Mucosa of rectum (tissue), 2 donors: ENCODE results near the gene ACTR2.
A peak's percentile ranks its signal among the peaks of the same experiment; 100 is the strongest.

Experiments used
- H3K27ac ChIP-seq, 2 donors: one replicate each; pipeline ENCODE4 v1.7.0; 2013; ENCODE audit warnings: inconsistent platforms in 2 of 2, low read depth in 2 of 2, low read length in 2 of 2
- H3K27me3 ChIP-seq, 2 donors: one replicate each; pipeline ENCODE4 v1.7.0; 2013; ENCODE audit warnings: low read length in 2 of 2; ENCODE audit not compliant: control insufficient read depth in 2 of 2, insufficient read depth in 2 of 2
- H3K36me3 ChIP-seq, 2 donors: one replicate each; pipeline ENCODE4 v1.7.0; 2013; ENCODE audit warnings: low read length in 2 of 2; ENCODE audit not compliant: control insufficient read depth in 2 of 2, insufficient read depth in 2 of 2
- H3K4me1 ChIP-seq, 2 donors: one replicate each; pipeline ENCODE4 v1.7.0; 2013; ENCODE audit warnings: low read length in 2 of 2, mild to moderate bottlenecking in 1 of 2; ENCODE audit not compliant: control insufficient read depth in 2 of 2, insufficient read depth in 2 of 2
- H3K4me3 ChIP-seq, 2 donors: one replicate each; pipeline ENCODE4 v1.7.0; 2013; ENCODE audit warnings: low read length in 2 of 2
- H3K9ac ChIP-seq, 2 donors: one replicate each; pipeline ENCODE4 v1.7.0; 2013; ENCODE audit warnings: low read length in 2 of 2, low read depth in 1 of 2, mild to moderate bottlenecking in 1 of 2
- H3K9me3 ChIP-seq, 2 donors: one replicate each; pipeline ENCODE4 v1.7.0; 2013; ENCODE audit warnings: low read length in 2 of 2; ENCODE audit not compliant: control insufficient read depth in 2 of 2
- donor health status: healthy.
- donor health status: Normal muscosa, but diverticular disease.

ACTR2 gene

DNA sequence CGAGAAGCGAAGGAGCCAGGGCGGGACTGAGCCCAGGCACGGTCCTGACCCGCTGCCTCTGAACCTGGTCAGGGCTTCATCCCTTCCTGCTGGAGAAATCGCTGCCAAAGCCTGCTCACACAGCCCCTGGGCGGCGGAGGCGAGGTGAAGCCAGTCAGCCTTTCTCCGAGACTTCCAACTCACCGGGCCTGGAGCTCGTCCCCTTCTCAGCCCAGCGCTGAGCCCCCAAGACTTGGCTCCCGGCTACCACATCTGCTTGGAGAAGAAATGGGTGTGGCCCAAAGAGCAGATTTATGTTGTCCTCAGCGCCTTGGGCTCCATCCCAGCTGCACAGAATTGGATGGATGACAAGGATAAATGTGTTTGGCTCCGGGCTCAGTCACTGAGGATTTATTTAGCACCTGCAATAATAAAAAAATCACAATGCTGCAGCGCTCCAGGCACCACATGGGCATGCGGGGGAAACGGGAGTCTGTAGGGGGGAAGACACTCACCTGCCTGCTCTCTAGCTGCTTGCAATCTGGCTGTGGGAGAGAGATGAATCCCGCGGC, 64.9 kb downstream of the ACTR2 start:
- H3K9me3 ChIP-seq = no peaks in the 10 kb centered on the region
- H3K9ac ChIP-seq = no peak overlapping the region
- H3K36me3 ChIP-seq = no peaks in the 10 kb centered on the region
- H3K27ac ChIP-seq = no peak overlapping the region
- H3K27me3 ChIP-seq = no peaks in the 10 kb centered on the region
- H3K4me1 ChIP-seq = peaks cover 4 to 5% of the 10 kb centered on the region in 2 donors
- no peak overlapping the region for H3K4me3 ChIP-seq

DNA sequence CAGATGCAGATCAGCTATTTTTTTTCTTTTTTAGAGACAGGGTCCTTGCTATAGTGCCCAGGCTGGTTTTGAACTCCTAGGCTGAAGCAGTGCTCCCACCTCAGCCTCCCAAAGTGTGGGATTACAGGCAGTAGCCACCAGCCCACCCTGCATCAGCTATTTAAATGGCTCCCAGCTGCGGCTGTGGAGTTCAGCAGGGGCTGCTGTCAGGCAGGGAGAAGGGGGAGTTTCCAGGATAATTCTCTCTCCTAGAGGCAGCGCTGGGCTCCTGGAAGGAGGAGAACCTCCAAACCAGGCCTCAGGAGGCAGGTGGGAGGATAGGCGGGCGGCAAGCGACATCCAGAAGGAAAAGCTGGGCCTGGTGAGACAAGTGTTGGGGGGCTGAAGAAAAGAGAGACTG, 65.7 kb downstream of the ACTR2 start:
- no peak overlapping the region for H3K27ac ChIP-seq
- no peak overlapping the region for H3K4me3 ChIP-seq
- peaks cover 4 to 5% of the 10 kb centered on the region in 2 donors for H3K4me1 ChIP-seq
- no peak overlapping the region for H3K9ac ChIP-seq
- no peaks in the 10 kb centered on the region for H3K27me3 ChIP-seq
- H3K36me3 ChIP-seq = no peaks in the 10 kb centered on the region
- H3K9me3 ChIP-seq = no peaks in the 10 kb centered on the region

DNA sequence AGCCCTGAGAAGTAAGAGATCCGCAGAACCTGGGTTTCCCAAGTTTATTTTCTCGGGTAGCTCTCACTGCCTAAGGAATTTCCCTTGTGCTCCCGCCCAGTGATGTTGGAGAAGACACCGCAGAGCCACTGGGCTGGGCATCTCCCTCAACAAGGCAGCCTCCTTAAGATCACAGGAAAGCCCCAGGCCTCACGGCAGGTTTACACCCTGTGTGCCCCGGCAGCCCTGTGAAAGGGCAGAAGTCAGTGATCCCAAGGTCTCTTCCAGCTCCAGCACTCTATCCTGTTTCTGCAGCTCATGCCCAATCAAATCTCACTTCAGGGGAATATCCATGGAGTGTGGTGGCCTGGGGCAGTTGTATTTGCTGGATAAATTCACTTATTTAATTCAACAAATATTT, 66.5 kb downstream of the ACTR2 start:
- no peaks in the 10 kb centered on the region for H3K36me3 ChIP-seq
- no peaks in the 10 kb centered on the region for H3K9me3 ChIP-seq
- H3K27me3 ChIP-seq = no peaks in the 10 kb centered on the region
- H3K27ac ChIP-seq = no peak overlapping the region
- H3K4me1 ChIP-seq = peaks cover 4 to 5% of the 10 kb centered on the region in 2 donors
- H3K4me3 ChIP-seq = no peak overlapping the region
- H3K9ac ChIP-seq = no peak overlapping the region

DNA sequence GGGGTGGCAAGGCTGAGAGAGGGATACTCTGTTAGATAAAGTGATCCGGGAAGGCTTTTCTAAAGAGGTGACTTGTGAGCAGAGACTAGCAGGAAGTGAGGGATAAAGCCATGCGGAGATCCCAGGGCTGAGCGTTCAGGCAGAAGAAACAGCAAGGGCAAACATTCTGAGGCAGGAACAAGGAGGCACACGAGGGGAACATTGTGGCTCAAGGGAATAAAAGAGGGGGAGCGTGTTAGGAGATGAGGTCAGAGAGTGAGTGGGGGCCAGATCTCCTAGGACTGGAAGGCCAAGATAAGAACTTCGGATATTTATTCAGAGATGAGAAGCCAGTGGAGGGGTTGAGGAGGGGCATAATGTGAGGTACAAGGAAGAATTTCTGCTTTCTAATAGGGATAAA, 67.1 kb downstream of the ACTR2 start:
- H3K9ac ChIP-seq = no peak overlapping the region
- no peak overlapping the region for H3K27ac ChIP-seq
- no peaks in the 10 kb centered on the region for H3K36me3 ChIP-seq
- H3K27me3 ChIP-seq = no peaks in the 10 kb centered on the region
- H3K4me1 ChIP-seq = peaks cover 4 to 5% of the 10 kb centered on the region in 2 donors
- no peak overlapping the region for H3K4me3 ChIP-seq
- no peaks in the 10 kb centered on the region for H3K9me3 ChIP-seq

DNA sequence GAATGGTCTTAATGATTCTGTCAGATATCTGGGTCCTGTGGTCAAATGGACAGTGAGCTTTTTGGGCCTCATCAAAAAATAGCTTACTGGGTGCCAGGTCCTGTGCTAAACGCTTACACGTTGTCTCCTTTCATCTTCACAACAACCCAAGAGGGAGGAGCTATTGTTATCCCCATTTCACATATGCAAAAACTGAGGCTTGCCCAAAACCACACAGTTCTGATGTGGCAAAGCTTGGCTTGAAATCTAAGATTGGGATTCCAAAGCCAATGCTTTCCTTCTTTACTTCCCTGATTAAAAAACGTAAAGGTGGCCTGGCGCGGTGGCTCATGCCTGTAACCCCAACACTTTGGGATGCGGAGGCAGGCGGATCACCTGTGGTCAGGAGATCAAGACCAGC, 69.3 kb downstream of the ACTR2 start:
- Histone ChIP-seq H3K27me3 (no peaks in the 10 kb centered on the region), H3K36me3 (no peaks in the 10 kb centered on the region), H3K27ac (no peak overlapping the region), H3K9ac (no peak overlapping the region), H3K4me1 (peaks cover 14% of the 10 kb centered on the region in 2 donors), H3K4me3 (no peak overlapping the region), H3K9me3 (no peaks in the 10 kb centered on the region)

DNA sequence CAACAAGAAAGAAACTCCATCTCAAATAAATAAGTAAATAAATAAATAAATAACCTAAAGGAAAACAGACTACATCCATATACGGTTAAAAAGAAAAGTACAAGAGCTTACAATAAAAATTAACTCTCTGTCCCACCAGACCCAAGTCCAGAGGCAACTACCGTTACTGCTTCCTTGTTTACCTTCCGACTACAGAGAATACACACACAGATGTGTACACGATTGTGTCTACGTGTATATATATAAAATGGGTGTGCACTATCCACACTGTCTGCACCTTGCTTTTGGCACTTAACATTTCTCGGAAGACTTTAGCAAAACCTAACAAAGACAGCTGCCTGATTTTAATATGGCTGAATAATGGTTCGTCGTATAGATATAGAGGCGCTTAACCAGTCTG, 69.9 kb downstream of the ACTR2 start:
- H3K36me3 ChIP-seq = no peaks in the 10 kb centered on the region
- no peak overlapping the region for H3K4me3 ChIP-seq

DNA sequence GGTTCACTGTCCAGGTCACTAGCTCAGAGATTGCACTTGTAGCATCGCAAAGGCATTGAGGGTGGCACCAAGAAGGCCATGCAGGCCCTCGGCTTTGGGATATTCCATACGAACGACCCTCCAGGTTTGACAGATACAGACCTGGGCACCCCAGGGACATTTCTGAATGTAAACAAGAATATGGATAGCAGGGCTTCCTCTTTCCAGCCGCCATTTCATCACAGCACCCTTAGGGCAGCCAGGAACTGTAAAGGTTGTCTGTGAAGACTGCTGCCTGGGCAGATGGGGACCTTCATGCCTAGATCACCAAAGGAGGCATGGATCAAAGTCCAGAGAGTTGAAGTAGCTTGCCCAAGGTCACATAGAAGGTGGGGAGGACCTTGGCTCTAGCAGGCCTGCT, 70.5 kb downstream of the ACTR2 start:
- Histone ChIP-seq H3K27me3 (no peaks in the 10 kb centered on the region), H3K36me3 (no peaks in the 10 kb centered on the region), H3K27ac (no peak overlapping the region), H3K4me3 (no peak overlapping the region), H3K9ac (no peak overlapping the region), H3K4me1 (peaks cover 9 to 10% of the 10 kb centered on the region in 2 donors), H3K9me3 (no peaks in the 10 kb centered on the region)

More for the DNA sequence above, 69.9 kb downstream of the ACTR2 start:
- no peak overlapping the region for H3K27ac ChIP-seq
- peaks cover 10 to 11% of the 10 kb centered on the region in 2 donors for H3K4me1 ChIP-seq
- H3K9ac ChIP-seq = no peak overlapping the region
- H3K27me3 ChIP-seq = no peaks in the 10 kb centered on the region
- no peaks in the 10 kb centered on the region for H3K9me3 ChIP-seq

DNA sequence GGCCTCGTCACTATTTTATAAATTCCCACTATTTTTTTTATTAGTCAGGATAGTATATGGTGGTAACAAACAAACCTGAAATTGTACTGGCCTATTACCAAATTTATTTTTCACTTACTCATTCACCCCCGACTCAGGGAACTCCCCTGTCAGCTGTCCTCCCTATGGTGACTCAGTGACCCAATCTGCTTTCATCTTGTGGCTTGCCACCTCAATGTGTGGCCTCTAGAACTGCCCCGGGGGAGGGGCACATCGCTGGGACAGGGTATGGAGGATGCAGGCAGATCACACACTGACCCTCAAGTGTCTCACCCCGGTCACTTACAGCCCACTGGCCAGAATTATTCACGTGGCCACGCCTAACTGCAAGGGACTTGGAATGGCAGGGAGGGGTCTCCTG, 71.6 kb downstream of the ACTR2 start:
- H3K36me3 ChIP-seq = no peaks in the 10 kb centered on the region
- H3K9me3 ChIP-seq = no peaks in the 10 kb centered on the region
- no peaks in the 10 kb centered on the region for H3K27me3 ChIP-seq
- no peak overlapping the region for H3K4me3 ChIP-seq
- no peak overlapping the region for H3K9ac ChIP-seq
- H3K4me1 ChIP-seq = peaks cover 9 to 10% of the 10 kb centered on the region in 2 donors
- H3K27ac ChIP-seq = no peak overlapping the region

DNA sequence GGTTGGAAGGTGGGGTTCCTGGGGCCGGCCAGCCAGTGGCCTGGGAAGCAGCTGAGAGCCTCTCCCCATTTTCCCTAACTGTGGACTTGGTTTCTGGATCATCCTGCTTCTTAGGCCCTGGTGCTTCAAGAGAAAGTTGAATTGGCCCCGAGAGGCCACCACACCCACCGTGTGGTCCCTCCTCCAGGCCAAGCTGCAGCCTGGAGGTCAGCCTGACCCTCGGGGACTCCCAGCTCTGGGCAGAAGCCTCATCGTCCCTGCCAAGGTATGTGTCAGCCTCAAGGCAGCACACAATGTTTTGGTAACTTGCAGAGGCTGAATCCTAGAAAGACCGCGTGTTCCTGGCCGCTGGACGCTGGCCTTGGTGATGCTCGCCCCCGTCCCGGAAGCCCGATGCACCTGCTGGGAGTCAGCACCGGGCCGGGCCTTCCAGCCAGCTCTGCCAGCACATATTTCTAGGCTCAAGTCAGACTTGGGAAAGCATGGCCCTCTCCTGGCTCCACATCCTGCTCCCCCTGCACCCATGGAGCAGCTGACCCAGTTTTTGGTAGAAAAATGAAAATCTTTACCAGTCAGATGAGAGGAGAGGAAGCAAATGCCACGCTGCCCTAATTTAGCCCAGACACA, 72.6 kb downstream of the ACTR2 start:
- Histone ChIP-seq H3K9me3 (no peaks in the 10 kb centered on the region), H3K4me3 (no peak overlapping the region), H3K9ac (no peak overlapping the region), H3K27me3 (no peaks in the 10 kb centered on the region), H3K27ac (peak overlapping the region; percentile 63), H3K4me1 (peaks cover 9 to 10% of the 10 kb centered on the region in 2 donors), H3K36me3 (no peaks in the 10 kb centered on the region)

DNA sequence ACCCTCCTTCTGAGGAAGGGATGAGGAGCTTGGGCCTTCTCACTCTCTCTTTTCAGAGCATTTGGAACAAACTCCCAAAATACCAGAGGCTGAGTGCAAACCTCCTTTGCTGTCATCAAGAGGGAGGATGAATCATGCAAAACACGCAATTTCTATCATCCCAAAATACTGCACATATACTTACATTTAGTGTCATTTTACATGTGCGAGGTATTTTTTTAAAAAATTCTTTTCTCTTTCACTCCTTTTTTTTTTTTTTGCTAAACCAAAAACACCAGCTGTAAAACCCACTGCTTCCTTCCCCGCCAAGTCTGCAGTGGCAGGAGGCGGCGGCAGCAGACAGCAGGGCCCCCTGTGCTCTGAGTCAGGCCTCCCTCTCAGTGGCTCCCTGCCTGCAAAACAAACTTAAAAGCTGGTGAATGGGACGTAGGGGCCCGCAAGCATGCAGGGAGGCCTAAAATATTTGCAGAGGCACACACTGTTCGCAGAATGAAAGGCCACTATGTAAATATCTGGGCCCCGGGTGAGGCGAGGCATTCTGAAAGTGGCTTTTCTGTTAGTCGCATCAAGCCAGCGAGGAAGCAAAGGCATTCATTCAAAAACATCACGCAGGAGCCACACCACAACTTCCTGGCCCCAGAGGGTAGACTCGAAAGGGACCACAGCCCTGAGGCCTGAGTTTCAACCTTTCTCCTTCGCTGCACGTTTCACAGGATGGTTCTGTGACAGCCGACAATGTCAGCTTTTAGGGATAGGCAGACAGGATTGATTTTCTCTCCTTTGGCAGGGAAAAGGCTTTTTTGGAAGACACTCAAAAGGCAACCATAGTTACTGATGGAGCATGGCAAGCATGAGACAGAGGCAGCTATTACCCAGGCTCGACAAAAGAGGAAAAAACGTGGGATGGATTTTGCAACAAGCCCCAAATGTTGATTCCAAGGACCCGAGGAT, 73.4 kb downstream of the ACTR2 start:
- Histone ChIP-seq H3K36me3 (no peaks in the 10 kb centered on the region), H3K27ac (peak overlapping the region; percentile 63 to 64), H3K9me3 (no peaks in the 10 kb centered on the region), H3K27me3 (no peaks in the 10 kb centered on the region), H3K4me3 (peak overlapping the region; percentile 13 to 38), H3K9ac (no peak overlapping the region), H3K4me1 (peaks cover 9 to 10% of the 10 kb centered on the region in 2 donors)
